GM23338 (cell line): Measurements from ENCODE around the gene UNC5A. TPM values are rescaled to one million over a fixed set of nuclear protein-coding genes. Genes with fewer than 3 reads are reported as not detected.

Source experiments
- ATAC-seq: fragments of 200-7000 bp; cut with Tn5 transposase; 3 replicates; pipeline ENCODE4 v1.9.1; 2020
- DNase-seq: peaks from one replicate; pipeline ENCODE4 v3.0.0-alpha.2; 2015; ENCODE audit warnings: low spot score
- H2AFZ ChIP-seq: fragments of 200-600 bp; sonication (generic); 2 replicates; pipeline ENCODE4 v1.8.0; 2016; ENCODE audit warnings: antibody characterized with exemption, mild to moderate bottlenecking, moderate library complexity
- H3F3A ChIP-seq: fragments of 200-600 bp; sonication (generic); replicated peaks from 2 replicates; pipeline ENCODE4 v1.8.0; 2017; ENCODE audit warnings: antibody characterized with exemption, mixed run types, low read depth
- H3K27ac ChIP-seq: fragments of 200-600 bp; sonication (generic); 2 replicates; pipeline ENCODE4 v1.6.1; 2016; ENCODE audit warnings: low read depth
- H3K27me3 ChIP-seq: fragments of 200-600 bp; sonication (generic); 2 replicates; pipeline ENCODE4 v1.8.0; 2016; ENCODE audit warnings: mild to moderate bottlenecking, mixed run types, moderate library complexity; ENCODE audit not compliant: insufficient read depth
- H3K36me3 ChIP-seq: fragments of 200-600 bp; sonication (generic); 2 replicates; pipeline ENCODE4 v1.8.0; 2016; ENCODE audit warnings: mild to moderate bottlenecking; ENCODE audit not compliant: insufficient read depth
- H3K4me1 ChIP-seq: fragments of 200-600 bp; sonication (generic); 2 replicates; pipeline ENCODE4 v1.8.0; 2016; ENCODE audit warnings: mild to moderate bottlenecking, moderate library complexity; ENCODE audit not compliant: insufficient read depth
- H3K4me2 ChIP-seq: fragments of 200-600 bp; sonication (generic); 2 replicates; pipeline ENCODE4 v1.7.1; 2017; ENCODE audit warnings: mixed run types
- H3K4me3 ChIP-seq: fragments of 200-600 bp; sonication (generic); 2 replicates; pipeline ENCODE4 v1.6.1; 2016; ENCODE audit warnings: mixed run types
- H3K79me2 ChIP-seq: fragments of 200-600 bp; sonication (generic); replicated peaks from 2 replicates; pipeline ENCODE4 v1.8.0; 2017; ENCODE audit warnings: mild to moderate bottlenecking; ENCODE audit not compliant: insufficient read depth
- H3K9me2 ChIP-seq: fragments of 200-600 bp; sonication (generic); 2 replicates; pipeline ENCODE4 v1.8.0; 2017; ENCODE audit not compliant: insufficient read depth
- H4K20me1 ChIP-seq: fragments of 200-600 bp; sonication (generic); replicated peaks from 2 replicates; pipeline ENCODE4 v1.8.0; 2017; ENCODE audit warnings: mild to moderate bottlenecking; ENCODE audit not compliant: insufficient read depth
- H3K27ac Mint-ChIP-seq: 2 replicates; pipeline ENCODE4 v1.8.0; 2020; ENCODE audit warnings: inconsistent platforms, mild to moderate bottlenecking, moderate library complexity, mixed read lengths
- H3K27me3 Mint-ChIP-seq: 3 replicates; pipeline ENCODE4 v1.8.0; 2022; ENCODE audit warnings: low read depth, mild to moderate bottlenecking, moderate library complexity, mixed read lengths, inconsistent platforms; ENCODE audit not compliant: insufficient read depth, poor library complexity
- H3K36me3 Mint-ChIP-seq: 3 replicates; pipeline ENCODE4 v1.8.0; 2021; ENCODE audit warnings: low read depth, mild to moderate bottlenecking, inconsistent platforms, moderate library complexity, mixed read lengths
- H3K4me1 Mint-ChIP-seq: 3 replicates; pipeline ENCODE4 v1.8.0; 2020; ENCODE audit warnings: mild to moderate bottlenecking, inconsistent platforms, mixed read lengths
- H3K4me3 Mint-ChIP-seq: 3 replicates; pipeline ENCODE4 v1.8.0; 2021; ENCODE audit warnings: moderate library complexity, mild to moderate bottlenecking, inconsistent platforms, mixed read lengths
- H3K9me3 Mint-ChIP-seq: 3 replicates; pipeline ENCODE4 v1.8.0; 2020; ENCODE audit warnings: moderate library complexity, mild to moderate bottlenecking, inconsistent platforms, mixed read lengths
- EZH2 ChIP-seq: fragments of 200-600 bp; sonication (generic); IDR thresholded peaks from one replicate; pipeline ENCODE4 v1.8.0; 2017; ENCODE audit warnings: antibody characterized with exemption, mild to moderate bottlenecking, low read depth; ENCODE audit not compliant: unreplicated experiment
- EZH2phosphoT487 ChIP-seq: fragments of 200-600 bp; sonication (generic); IDR thresholded peaks from one replicate; pipeline ENCODE4 v1.8.1; 2018; ENCODE audit warnings: antibody characterized with exemption; ENCODE audit not compliant: unreplicated experiment
- NANOG ChIP-seq: IDR thresholded peaks from 2 replicates; pipeline ENCODE4 v1.6.1; 2016; ENCODE audit warnings: antibody characterized with exemption, borderline replicate concordance
- POLR2AphosphoS5 ChIP-seq: IDR thresholded peaks from 2 replicates; pipeline ENCODE4 v1.6.1; 2016; ENCODE audit warnings: antibody characterized with exemption, low read depth
- STAT1 ChIP-seq: IDR thresholded peaks from one replicate; pipeline ENCODE4 v1.6.1; 2016; ENCODE audit warnings: antibody characterized with exemption; ENCODE audit not compliant: unreplicated experiment
- ZNF331 ChIP-seq: fragments of 250-450 bp; sonication (Bioruptor Pico); IDR thresholded peaks from 2 replicates; pipeline ENCODE4 v1.5.0; 2020; ENCODE audit warnings: low read depth, mild to moderate bottlenecking, moderate library complexity
- polyA plus RNA-seq: library from polyadenylated mRNA; unstranded; fragments of >200 nt; fragmentation: Nextera tagmentation; extraction: Ambion mirVana; gene quantifications from 2 replicates; pipeline ENCODE4 v1.2.1, GENCODE V29; 2016
- total RNA-seq: library from RNA; depleted of rRNA; stranded (reverse); fragments of >200 nt; shearing (Covaris generic); gene quantifications from 2 replicates; pipeline ENCODE4 v1.2.3, GENCODE V29; 2014
- TF ChIP-seq, protein P1 (sequence below), 2 experiments: fragments of 200-600 bp in 1 of 2; sonication (generic) in 1 of 2; conservative IDR thresholded peaks; 2 replicates each; pipeline versions ENCODE4 v1.5.1 to v1.6.1; 2016 to 2017; ENCODE audit warnings: antibody characterized with exemption in 2 of 2, low read depth in 2 of 2, mild to moderate bottlenecking in 2 of 2, moderate library complexity in 1 of 2
- TF ChIP-seq, protein P2 (sequence below): IDR thresholded peaks from one replicate; pipeline ENCODE4 v1.6.1; 2018; ENCODE audit warnings: antibody characterized with exemption; ENCODE audit not compliant: unreplicated experiment

Gene UNC5A
- total and polyA plus RNA-seq, 2 experiments from 2014 or later, result 0.92 to 3.9 TPM

DNA sequence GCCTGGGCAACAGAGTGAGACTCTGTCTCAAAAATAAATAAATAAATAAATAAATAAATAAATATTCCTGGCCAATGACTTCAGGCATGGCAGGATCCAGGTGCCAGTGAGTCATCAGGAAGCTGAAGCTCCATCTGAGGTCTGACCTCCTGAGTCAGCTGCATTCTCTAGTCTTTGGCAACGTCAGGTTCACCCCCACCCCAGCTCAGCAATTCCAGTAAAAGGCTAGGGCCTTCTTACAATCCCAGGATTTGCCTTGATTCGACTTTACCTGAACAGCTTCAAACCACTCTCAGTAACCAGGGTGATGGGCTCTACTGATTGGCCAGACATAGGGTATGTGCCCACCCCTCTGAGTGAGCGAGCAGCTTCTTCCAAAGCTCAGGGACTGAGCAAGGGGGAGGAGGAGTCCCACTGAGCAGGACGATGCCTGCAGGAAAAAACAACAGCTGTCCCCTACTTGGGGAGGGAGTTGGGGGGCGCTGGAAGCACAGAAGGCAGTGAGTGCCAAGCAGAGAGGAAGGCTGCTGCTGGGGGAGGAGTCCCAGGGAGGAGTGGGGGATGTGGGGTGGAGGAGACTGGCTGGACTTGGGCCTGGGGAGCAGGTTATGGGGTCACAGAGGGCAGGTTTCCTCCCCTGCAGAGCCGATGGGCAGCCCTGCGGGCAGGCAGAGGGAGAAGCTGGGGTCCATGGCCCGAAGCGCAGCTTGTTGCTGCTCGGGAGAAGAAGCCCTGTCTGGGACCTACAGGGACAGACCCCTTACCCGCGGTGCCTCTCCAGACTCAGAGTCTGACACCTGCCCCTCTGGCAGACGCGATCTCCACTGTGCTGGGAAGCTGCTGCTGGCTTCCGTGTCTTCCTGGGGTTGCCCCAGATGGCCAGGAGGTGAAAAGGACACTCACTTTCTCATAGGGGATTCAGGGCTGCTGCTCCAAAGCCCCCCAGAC is 25.9 kb upstream of the UNC5A start:
- H3K36me3 Mint-ChIP-seq, result no peaks in the 10 kb centered on the region
- no peak overlapping the region for H3K4me2 ChIP-seq
- peaks cover 24% of the 10 kb centered on the region for H3K27me3 Mint-ChIP-seq
- 0 out of 2 replicates have a peak overlapping the region, but pooled peaks have one; percentile 20 for H3K4me3 ChIP-seq
- H3K4me1 ChIP-seq, result peaks cover 9% of the 10 kb centered on the region; the same call in 1 of the 2 replicates
- peak overlapping the region; percentile 89 for H2AFZ ChIP-seq
- no peak for TF ChIP-seq EZH2
- no peak for TF ChIP-seq ZNF331 (CRISPR knock-in tag)
- TF ChIP-seq NANOG, result no peak
- TF ChIP-seq, protein P1, sequence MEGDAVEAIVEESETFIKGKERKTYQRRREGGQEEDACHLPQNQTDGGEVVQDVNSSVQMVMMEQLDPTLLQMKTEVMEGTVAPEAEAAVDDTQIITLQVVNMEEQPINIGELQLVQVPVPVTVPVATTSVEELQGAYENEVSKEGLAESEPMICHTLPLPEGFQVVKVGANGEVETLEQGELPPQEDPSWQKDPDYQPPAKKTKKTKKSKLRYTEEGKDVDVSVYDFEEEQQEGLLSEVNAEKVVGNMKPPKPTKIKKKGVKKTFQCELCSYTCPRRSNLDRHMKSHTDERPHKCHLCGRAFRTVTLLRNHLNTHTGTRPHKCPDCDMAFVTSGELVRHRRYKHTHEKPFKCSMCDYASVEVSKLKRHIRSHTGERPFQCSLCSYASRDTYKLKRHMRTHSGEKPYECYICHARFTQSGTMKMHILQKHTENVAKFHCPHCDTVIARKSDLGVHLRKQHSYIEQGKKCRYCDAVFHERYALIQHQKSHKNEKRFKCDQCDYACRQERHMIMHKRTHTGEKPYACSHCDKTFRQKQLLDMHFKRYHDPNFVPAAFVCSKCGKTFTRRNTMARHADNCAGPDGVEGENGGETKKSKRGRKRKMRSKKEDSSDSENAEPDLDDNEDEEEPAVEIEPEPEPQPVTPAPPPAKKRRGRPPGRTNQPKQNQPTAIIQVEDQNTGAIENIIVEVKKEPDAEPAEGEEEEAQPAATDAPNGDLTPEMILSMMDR (conservative IDR thresholded peaks at IDR 0.05; ENCODE audit: low read depth in 2 of 2), result no peak
- TF ChIP-seq EZH2phosphoT487, result no peak
- no peak for TF ChIP-seq STAT1
- TF ChIP-seq, protein P2, sequence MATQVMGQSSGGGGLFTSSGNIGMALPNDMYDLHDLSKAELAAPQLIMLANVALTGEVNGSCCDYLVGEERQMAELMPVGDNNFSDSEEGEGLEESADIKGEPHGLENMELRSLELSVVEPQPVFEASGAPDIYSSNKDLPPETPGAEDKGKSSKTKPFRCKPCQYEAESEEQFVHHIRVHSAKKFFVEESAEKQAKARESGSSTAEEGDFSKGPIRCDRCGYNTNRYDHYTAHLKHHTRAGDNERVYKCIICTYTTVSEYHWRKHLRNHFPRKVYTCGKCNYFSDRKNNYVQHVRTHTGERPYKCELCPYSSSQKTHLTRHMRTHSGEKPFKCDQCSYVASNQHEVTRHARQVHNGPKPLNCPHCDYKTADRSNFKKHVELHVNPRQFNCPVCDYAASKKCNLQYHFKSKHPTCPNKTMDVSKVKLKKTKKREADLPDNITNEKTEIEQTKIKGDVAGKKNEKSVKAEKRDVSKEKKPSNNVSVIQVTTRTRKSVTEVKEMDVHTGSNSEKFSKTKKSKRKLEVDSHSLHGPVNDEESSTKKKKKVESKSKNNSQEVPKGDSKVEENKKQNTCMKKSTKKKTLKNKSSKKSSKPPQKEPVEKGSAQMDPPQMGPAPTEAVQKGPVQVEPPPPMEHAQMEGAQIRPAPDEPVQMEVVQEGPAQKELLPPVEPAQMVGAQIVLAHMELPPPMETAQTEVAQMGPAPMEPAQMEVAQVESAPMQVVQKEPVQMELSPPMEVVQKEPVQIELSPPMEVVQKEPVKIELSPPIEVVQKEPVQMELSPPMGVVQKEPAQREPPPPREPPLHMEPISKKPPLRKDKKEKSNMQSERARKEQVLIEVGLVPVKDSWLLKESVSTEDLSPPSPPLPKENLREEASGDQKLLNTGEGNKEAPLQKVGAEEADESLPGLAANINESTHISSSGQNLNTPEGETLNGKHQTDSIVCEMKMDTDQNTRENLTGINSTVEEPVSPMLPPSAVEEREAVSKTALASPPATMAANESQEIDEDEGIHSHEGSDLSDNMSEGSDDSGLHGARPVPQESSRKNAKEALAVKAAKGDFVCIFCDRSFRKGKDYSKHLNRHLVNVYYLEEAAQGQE, result no peak
- TF ChIP-seq POLR2AphosphoS5, result no peak
- no peaks in the 10 kb centered on the region for H4K20me1 ChIP-seq
- DNase-seq, result peak; percentile 42
- H3K27ac Mint-ChIP-seq, result peak overlapping the region; percentile 49; the same call in 1 of the 2 replicates
- H3K79me2 ChIP-seq, result no peaks in the 10 kb centered on the region
- no peaks in the 10 kb centered on the region for H3K36me3 ChIP-seq
- peaks cover 7% of the 10 kb centered on the region for H3K9me2 ChIP-seq
- H3K4me1 Mint-ChIP-seq, result peaks cover 35% of the 10 kb centered on the region
- H3K27me3 ChIP-seq, result no peaks in the 10 kb centered on the region
- peak; percentile 83 for ATAC-seq
- peak overlapping the region; percentile 27; the same call in 1 of the 3 replicates for H3K4me3 Mint-ChIP-seq
- no peaks in the 10 kb centered on the region for H3F3A ChIP-seq
- H3K27ac ChIP-seq, result no peak overlapping the region
- no peaks in the 10 kb centered on the region; the same call in 2 of the 3 replicates for H3K9me3 Mint-ChIP-seq
